SHP77 treated with DMSO at 0.1 percent for 48 hours (cell line): ENCODE results near the gene RFX1.
"Not testable (repeated sequence)": the region's sequence is repeated elsewhere in the genome, so short reads cannot be mapped to it uniquely, and the experiment has no call there.

Experiments used
- DNase-seq: peaks from one replicate; lab custom pipeline; 2025; lab: John Stamatoyannopoulos, UW

RFX1 gene

GRCh38 chr19:14006085-14006765 lies at the start of gene RFX1:
Gene RFX1 (minus strand): TSS chr19:14006320. CDS start chr19:13993843, 12,477 bp downstream.
- peak; percentile 99 for DNase-seq

- DNase-seq = no peak
Observed at GRCh38 chr19:14055396-14055795, 49.3 kb upstream of the RFX1 start.

GRCh38 chr19:14054721-14055120 lies 48.6 kb upstream of the RFX1 start:
- no peak for DNase-seq

GRCh38 chr19:14054099-14054498 lies 48.0 kb upstream of the RFX1 start:
- DNase-seq = no peak

- no peak for DNase-seq
Observed at GRCh38 chr19:14053500-14053899, 47.4 kb upstream of the RFX1 start.

- DNase-seq = no peak
Observed at GRCh38 chr19:14053032-14053431, 46.9 kb upstream of the RFX1 start.

- no peak for DNase-seq
Observed at GRCh38 chr19:14052470-14052869, 46.4 kb upstream of the RFX1 start.

GRCh38 chr19:14051980-14052379 lies 45.9 kb upstream of the RFX1 start:
- no peak for DNase-seq

- DNase-seq = not testable (repeated sequence)
Observed at GRCh38 chr19:14050961-14051360, 44.8 kb upstream of the RFX1 start.

- no peak for DNase-seq
Observed at GRCh38 chr19:14050512-14050911, 44.4 kb upstream of the RFX1 start.

GRCh38 chr19:14048443-14049153 lies 42.5 kb upstream of the RFX1 start:
- DNase-seq = no peak

GRCh38 chr19:14047866-14048265 lies 41.7 kb upstream of the RFX1 start:
- DNase-seq = not testable (repeated sequence)

- not testable (repeated sequence) for DNase-seq
Observed at GRCh38 chr19:14042659-14043608, 36.8 kb upstream of the RFX1 start.

GRCh38 chr19:14039181-14039580 lies 33.1 kb upstream of the RFX1 start:
- no peak for DNase-seq

GRCh38 chr19:14035706-14036105 lies 29.6 kb upstream of the RFX1 start:
- no peak for DNase-seq

- not testable (repeated sequence) for DNase-seq
Observed at GRCh38 chr19:14035159-14035558, 29.0 kb upstream of the RFX1 start.

- no peak for DNase-seq
Observed at GRCh38 chr19:14033946-14034345, 27.8 kb upstream of the RFX1 start.

- no peak for DNase-seq
Observed at GRCh38 chr19:14031719-14032480, 25.8 kb upstream of the RFX1 start, which contains the start of gene IL27RA. Gene IL27RA (plus strand): TSS chr19:14031762. CDS start chr19:14031873, 111 bp downstream.

GRCh38 chr19:14030997-14031718 lies 25.0 kb upstream of the RFX1 start:
- DNase-seq = no peak

- no peak for DNase-seq
Observed at GRCh38 chr19:14028901-14029300, 22.8 kb upstream of the RFX1 start.
